A549 (cell line): Measurements from ENCODE around the gene COPS8. TPM values are rescaled to one million over a fixed set of nuclear protein-coding genes. Genes with fewer than 3 reads are reported as not detected.

Experiments
- ATAC-seq, 2 experiments: fragments of 200-7000 bp in 1 of 2; fragments of >200 bp in 1 of 2; cut with Nextera tagmentation in 1 of 2; cut with Tn5 transposase in 1 of 2; 3 replicates each; pipeline versions ENCODE4 v1.8.0 to v1.9.1; 2018 to 2020; ENCODE audit warnings: mild to moderate bottlenecking in 1 of 2, moderate library complexity in 1 of 2
- CTCF ChIA-PET: fragments of 300-600 bp; sonication (Branson Sonifier 250); formaldehyde crosslinking; extraction: SDS; loops from one replicate; lab custom pipeline; 2021; ENCODE audit warnings: antibody characterized with exemption, inconsistent platforms; lab: Yijun Ruan, JAX
- POLR2A ChIA-PET: fragments of 350-600 bp; formaldehyde crosslinking; extraction: SDS; loops from one replicate; lab custom pipeline; 2021; ENCODE audit warnings: antibody characterized with exemption, inconsistent platforms; lab: Yijun Ruan, JAX
- DNase-seq, 2 experiments: peaks; one replicate each; pipeline versions ENCODE4 v3.0.0 to v3.0.0-alpha.2; 2011 to 2016; ENCODE audit warnings: low read depth in 1 of 2, low spot score in 1 of 2
- FAIRE-seq: peaks from 2 replicates; lab custom pipeline; 2011; peaks lifted over from hg19 to GRCh38; lab: Jason Lieb, UNC
- H3K27ac ChIP-seq, 2 experiments: fragments of >200 bp; sonication (Bioruptor Twin); formaldehyde crosslinking; 3 replicates each; pipeline ENCODE4 v1.5.1; 2016 to 2017
- H3K4me1 ChIP-seq: fragments of >200 bp; sonication (Bioruptor Twin); formaldehyde crosslinking; 3 replicates; pipeline ENCODE4 v1.6.1; 2016
- H3K4me2 ChIP-seq: fragments of >200 bp; sonication (Bioruptor Twin); formaldehyde crosslinking; 3 replicates; pipeline ENCODE4 v1.6.1; 2016
- H3K4me3 ChIP-seq: fragments of >200 bp; sonication (Bioruptor Twin); formaldehyde crosslinking; 3 replicates; pipeline ENCODE4 v1.5.1; 2016
- H3K9me3 ChIP-seq: fragments of >200 bp; sonication (Bioruptor Twin); formaldehyde crosslinking; 3 replicates; pipeline ENCODE4 v1.6.1; 2016
- ATOH8 ChIP-seq: fragments of 250-450 bp; sonication (Bioruptor Pico); IDR thresholded peaks from 2 replicates; pipeline ENCODE4 v1.5.0; 2020; ENCODE audit warnings: low read depth, mild to moderate bottlenecking, moderate library complexity
- CEBPB ChIP-seq, 2 experiments: fragments of >200 bp in 1 of 2; sonication (Bioruptor Twin) in 1 of 2; formaldehyde crosslinking in 1 of 2; IDR thresholded peaks; 2 replicates each; pipeline ENCODE4 v1.6.1; 2012 to 2016
- CHD2 ChIP-seq: fragments of 150-350 bp; IDR thresholded peaks from 2 replicates; pipeline ENCODE4 v1.6.1; 2014; ENCODE audit warnings: low read length; ENCODE audit not compliant: partially characterized antibody
- CTCF ChIP-seq: fragments of >200 bp; sonication (Bioruptor Twin); formaldehyde crosslinking; IDR thresholded peaks from 3 replicates; pipeline ENCODE4 v1.5.1; 2016
- E2F6 ChIP-seq: IDR thresholded peaks from 2 replicates; pipeline ENCODE4 v1.6.1; 2012; ENCODE audit warnings: low read depth, borderline replicate concordance
- EHF ChIP-seq: fragments of 250-450 bp; sonication (Bioruptor Pico); IDR thresholded peaks from 2 replicates; pipeline ENCODE4 v1.5.0; 2020; ENCODE audit warnings: mild to moderate bottlenecking
- ESRRA ChIP-seq: fragments of 150-350 bp; IDR thresholded peaks from 2 replicates; pipeline ENCODE4 v1.6.1; 2014; ENCODE audit warnings: mild to moderate bottlenecking, low read length, borderline replicate concordance
- FOSL2 ChIP-seq, 2 experiments: fragments of 450-650 bp in 1 of 2; fragments of >200 bp in 1 of 2; sonication (Bioruptor Twin) in 1 of 2; formaldehyde crosslinking; IDR thresholded peaks; 2 replicates each; pipeline versions ENCODE4 v1.5.0 to v1.6.1; 2016 to 2020; ENCODE audit warnings: mild to moderate bottlenecking in 1 of 2, moderate library complexity in 1 of 2
- GATA3 ChIP-seq: IDR thresholded peaks from 2 replicates; pipeline ENCODE4 v1.6.1; 2012; ENCODE audit warnings: borderline replicate concordance
- JUNB ChIP-seq: fragments of >200 bp; sonication (Bioruptor Twin); formaldehyde crosslinking; IDR thresholded peaks from 2 replicates; pipeline ENCODE4 v1.6.1; 2016
- MAFK ChIP-seq: fragments of 450-650 bp; IDR thresholded peaks from 2 replicates; pipeline ENCODE4 v1.6.1; 2014; ENCODE audit not compliant: partially characterized antibody
- MAX ChIP-seq: IDR thresholded peaks from 2 replicates; pipeline ENCODE4 v1.6.1; 2012
- MAZ ChIP-seq: fragments of 150-350 bp; IDR thresholded peaks from 2 replicates; pipeline ENCODE4 v1.6.1; 2014; ENCODE audit warnings: antibody characterized with exemption, low read depth, low read length, borderline replicate concordance
- POLR2A ChIP-seq: IDR thresholded peaks from 2 replicates; pipeline ENCODE4 v1.6.1; 2012; ENCODE audit warnings: mild to moderate bottlenecking, low read length
- RAD21 ChIP-seq, 2 experiments: fragments of >200 bp in 1 of 2; sonication (Bioruptor Twin) in 1 of 2; formaldehyde crosslinking in 1 of 2; IDR thresholded peaks in 1 of 2; conservative IDR thresholded peaks in 1 of 2; 2 replicates in 1 of 2; 3 replicates in 1 of 2; pipeline ENCODE4 v1.6.1; 2012 to 2018; ENCODE audit warnings: inconsistent platforms in 1 of 2
- RARB ChIP-seq: fragments of 250-450 bp; sonication (Bioruptor Pico); IDR thresholded peaks from 2 replicates; pipeline ENCODE4 v1.8.0; 2021; ENCODE audit warnings: mild to moderate bottlenecking, moderate library complexity
- RCOR1 ChIP-seq: fragments of 150-350 bp; IDR thresholded peaks from 2 replicates; pipeline ENCODE4 v1.6.1; 2014; ENCODE audit warnings: antibody characterized with exemption, low read length, low read depth
- RFX5 ChIP-seq: fragments of 450-650 bp; IDR thresholded peaks from 2 replicates; pipeline ENCODE4 v1.7.1; 2014; ENCODE audit warnings: antibody characterized with exemption, mild to moderate bottlenecking, moderate library complexity
- SMC3 ChIP-seq: fragments of >200 bp; sonication (Bioruptor Twin); formaldehyde crosslinking; IDR thresholded peaks from 3 replicates; pipeline ENCODE4 v1.6.1; 2018; ENCODE audit warnings: inconsistent platforms
- ZC3H11A ChIP-seq: fragments of 450-650 bp; IDR thresholded peaks from 2 replicates; pipeline ENCODE4 v1.6.1; 2014; ENCODE audit warnings: antibody characterized with exemption, mild to moderate bottlenecking
- ZFP36 ChIP-seq: fragments of 450-650 bp; IDR thresholded peaks from 2 replicates; pipeline ENCODE4 v1.6.1; 2014; ENCODE audit warnings: borderline replicate concordance; ENCODE audit not compliant: partially characterized antibody
- ZSCAN20 ChIP-seq: fragments of 250-450 bp; sonication (Bioruptor Pico); IDR thresholded peaks from 2 replicates; pipeline ENCODE4 v1.8.0; 2022; ENCODE audit warnings: mild to moderate bottlenecking, moderate library complexity
- WGBS: methylation state at CpG from one replicate; pipeline ENCODE4 v1.1.6; 2017; ENCODE audit errors: missing lambda C conversion rate; 5-methylcytosine and 5-hydroxymethylcytosine counted together
- polyA plus RNA-seq, 4 experiments: library from polyadenylated mRNA; depleted of rRNA in 3 of 4; stranded (reverse); fragments of >200 nt; fragmentation: RNase III in 1 of 4; extraction: RNeasy Plus Mini Kit Qiagen cat#74134 plus additional on column Dnase treatment in 1 of 4; gene quantifications; 2 replicates in 3 of 4; 3 replicates in 1 of 4; pipeline ENCODE4 v1.2.3, GENCODE V29; 2011 to 2017

COPS8 gene
- polyA plus RNA-seq, 2 of the 4 experiments (the other 2 are of a cell fraction): 85.7 to 161 TPM

DNA sequence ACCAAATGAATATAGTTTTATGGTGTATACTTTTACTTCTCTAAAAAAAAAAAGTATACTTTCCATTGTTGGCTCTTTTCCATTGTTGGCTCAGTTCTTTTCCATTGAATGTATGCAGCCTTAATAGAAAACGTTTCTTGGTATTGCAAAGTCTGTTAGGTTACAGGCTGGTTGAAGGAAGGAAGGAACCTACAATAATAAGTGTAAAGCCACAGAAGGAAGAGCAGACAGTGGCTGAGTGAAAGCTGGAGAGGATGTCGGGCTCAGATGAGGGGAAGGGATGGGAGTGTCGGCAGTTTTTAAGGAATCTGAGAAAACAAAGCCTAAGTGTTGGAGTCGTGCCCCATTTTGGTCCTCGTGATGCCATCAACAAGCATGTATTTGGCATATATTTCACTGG is 6.8 kb downstream of the COPS8 start:
- Histone ChIP-seq H3K4me1 (peaks cover 28% of the 10 kb centered on the region), H3K4me3 (no peak overlapping the region), H3K4me2 (no peak overlapping the region), H3K27ac (peak overlapping the region in 1 of 2 experiments; percentile 22; a peak in 1 of 6 replicates), H3K9me3 (no peaks in the 10 kb centered on the region)
- CTCF ChIA-PET: interaction anchor here (1.0 to 4.5 kb wide), 8 partner anchors 11 to 641 kb away, joined by 3 to 42 read pairs (median 4); no protein-coding TSS in a partner anchor
- POLR2A ChIA-PET: interaction anchor here (1.2 kb wide), 1 partner anchor 480 kb away, joined by 4 read pairs; no protein-coding TSS in a partner anchor
- TF ChIP-seq FOSL2 (IDR thresholded peaks at IDR 0.05) (no peak), FOSL2 (CRISPR knock-in tag; IDR thresholded peaks at IDR 0.05) (no peak), CTCF (no peak), MAX (no peak)
- FAIRE-seq: no peak
- ATAC-seq: no peak
- WGBS: 70% methylated on average over 5 of the region's 5 CpGs
- no peak for DNase-seq

- TF ChIP-seq CTCF (peak; percentile 77), SMC3 (peak; percentile 74), ZFP36 (no peak), RARB (CRISPR knock-in tag) (no peak), RAD21 (conservative IDR thresholded peaks at IDR 0.05 in 1 of 2, IDR thresholded peaks at IDR 0.05 in 1 of 2) (peak; percentile 74 to 80)
- Histone ChIP-seq H3K27ac (peak overlapping the region in 1 of 2 experiments; percentile 22; a peak in 1 of 6 replicates), H3K4me1 (peaks cover 29% of the 10 kb centered on the region), H3K4me3 (no peak overlapping the region), H3K4me2 (no peak overlapping the region), H3K9me3 (no peaks in the 10 kb centered on the region)
- peak; percentile 35 to 54 for DNase-seq
- peak; percentile 82 to 83 for ATAC-seq
- no peak for FAIRE-seq
- POLR2A ChIA-PET: interaction anchor here (1.2 kb wide), 1 partner anchor 479 kb away, joined by 4 read pairs; no protein-coding TSS in a partner anchor
- CTCF ChIA-PET: interaction anchor here (0.6 to 4.5 kb wide), 14 partner anchors 14 to 641 kb away, joined by 3 to 42 read pairs (median 4); no protein-coding TSS in a partner anchor
- 51% methylated on average over 9 of the region's 9 CpGs for WGBS
Observed at GRCh38 chr2:237092920-237093781, 7.5 kb downstream of the COPS8 start.

DNA sequence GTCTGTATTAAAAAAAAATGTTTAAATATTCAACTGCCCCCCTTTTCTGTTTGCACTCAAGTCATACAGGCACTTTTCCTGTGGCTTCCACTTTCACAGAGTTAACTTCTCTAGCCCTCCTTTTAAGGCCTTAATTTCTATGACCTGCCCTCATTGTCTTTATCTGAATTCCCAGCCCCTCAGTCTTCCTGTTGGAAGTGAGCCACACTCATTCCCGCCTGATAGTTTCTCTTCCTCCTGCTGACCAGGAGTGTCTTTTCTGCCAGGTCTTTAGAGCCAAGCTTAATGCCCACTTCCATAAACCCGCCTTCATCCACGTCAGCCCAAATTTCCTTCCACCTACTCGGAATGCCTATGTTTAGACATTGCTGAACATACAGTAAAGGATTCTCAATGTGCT is 10.5 kb downstream of the COPS8 start:
- Histone ChIP-seq H3K4me1 (peaks cover 34% of the 10 kb centered on the region), H3K4me2 (no peak overlapping the region)
- FAIRE-seq: no peak

More for the DNA sequence above, 10.5 kb downstream of the COPS8 start:
- TF ChIP-seq ATOH8 (CRISPR knock-in tag) (no peak), GATA3 (no peak), EHF (CRISPR knock-in tag) (no peak), POLR2A (no peak), RCOR1 (no peak), CHD2 (no peak), E2F6 (no peak), RFX5 (no peak), JUNB (no peak), MAFK (no peak), ESRRA (no peak), ZSCAN20 (CRISPR knock-in tag) (no peak), RAD21 (conservative IDR thresholded peaks at IDR 0.05 in 1 of 2, IDR thresholded peaks at IDR 0.05 in 1 of 2) (no peak), CEBPB (IDR thresholded peaks at IDR 0.05) (no peak), ZC3H11A (no peak), MAZ (no peak)
- POLR2A ChIA-PET: interaction anchor here (1.0 kb wide), 1 partner anchor 10 kb away, joined by 3 read pairs; no protein-coding TSS in a partner anchor
- CTCF ChIA-PET: interaction anchor here (0.7 to 4.5 kb wide), 7 partner anchors 9 to 476 kb away, joined by 3 to 42 read pairs (median 3); partner anchors contain the start of gene COPS8
- ATAC-seq: no peak
- H3K4me3 ChIP-seq: no peak overlapping the region
- no peaks in the 10 kb centered on the region for H3K9me3 ChIP-seq
- peak overlapping the region in 1 of 2 experiments; percentile 66; a peak in 1 of 6 replicates for H3K27ac ChIP-seq
- DNase-seq: no peak
- WGBS: 88% methylated on average over 4 of the region's 4 CpGs
